Measurements from ENCODE around the gene PLXNB3.
A peak's percentile ranks its signal among the peaks of the same experiment; 100 is the strongest.

PLXNB3 gene

GRCh38 chrX:153722704-153723350 is 41.2 kb upstream of the PLXNB3 start:
- DNase-seq (ENCODE audit: low read depth), result peak; percentile 53
- TF ChIP-seq, protein P1, sequence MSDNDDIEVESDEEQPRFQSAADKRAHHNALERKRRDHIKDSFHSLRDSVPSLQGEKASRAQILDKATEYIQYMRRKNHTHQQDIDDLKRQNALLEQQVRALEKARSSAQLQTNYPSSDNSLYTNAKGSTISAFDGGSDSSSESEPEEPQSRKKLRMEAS (IDR thresholded peaks at IDR 0.05; ENCODE audit: low read depth, low read length), result no peak
- no peak for TF ChIP-seq POLR2A (IDR thresholded peaks at IDR 0.05; ENCODE audit: extremely low read depth, insufficient read length)
- no peak for TF ChIP-seq MYC (IDR thresholded peaks at IDR 0.05; ENCODE audit: low read depth, low read length)
- TF ChIP-seq, protein P2, sequence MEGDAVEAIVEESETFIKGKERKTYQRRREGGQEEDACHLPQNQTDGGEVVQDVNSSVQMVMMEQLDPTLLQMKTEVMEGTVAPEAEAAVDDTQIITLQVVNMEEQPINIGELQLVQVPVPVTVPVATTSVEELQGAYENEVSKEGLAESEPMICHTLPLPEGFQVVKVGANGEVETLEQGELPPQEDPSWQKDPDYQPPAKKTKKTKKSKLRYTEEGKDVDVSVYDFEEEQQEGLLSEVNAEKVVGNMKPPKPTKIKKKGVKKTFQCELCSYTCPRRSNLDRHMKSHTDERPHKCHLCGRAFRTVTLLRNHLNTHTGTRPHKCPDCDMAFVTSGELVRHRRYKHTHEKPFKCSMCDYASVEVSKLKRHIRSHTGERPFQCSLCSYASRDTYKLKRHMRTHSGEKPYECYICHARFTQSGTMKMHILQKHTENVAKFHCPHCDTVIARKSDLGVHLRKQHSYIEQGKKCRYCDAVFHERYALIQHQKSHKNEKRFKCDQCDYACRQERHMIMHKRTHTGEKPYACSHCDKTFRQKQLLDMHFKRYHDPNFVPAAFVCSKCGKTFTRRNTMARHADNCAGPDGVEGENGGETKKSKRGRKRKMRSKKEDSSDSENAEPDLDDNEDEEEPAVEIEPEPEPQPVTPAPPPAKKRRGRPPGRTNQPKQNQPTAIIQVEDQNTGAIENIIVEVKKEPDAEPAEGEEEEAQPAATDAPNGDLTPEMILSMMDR (IDR thresholded peaks at IDR 0.05; ENCODE audit: low read depth, low read length), result no peak
- peak overlapping the region; percentile 92 for H3K4me3 ChIP-seq (ENCODE audit: low read depth, low read length)

GRCh38 chrX:153723351-153724251 is 40.4 kb upstream of the PLXNB3 start:
- TF ChIP-seq, protein P1 (IDR thresholded peaks at IDR 0.05; ENCODE audit: low read depth, low read length), result peak; percentile 73
- TF ChIP-seq MYC (IDR thresholded peaks at IDR 0.05; ENCODE audit: low read depth, low read length) (peak; percentile 40; the same call in 1 of the 2 replicates), POLR2A (IDR thresholded peaks at IDR 0.05; ENCODE audit: extremely low read depth, insufficient read length) (no peak)
- TF ChIP-seq, protein P2 (IDR thresholded peaks at IDR 0.05; ENCODE audit: low read depth, low read length), result peak; percentile 44
- H3K4me3 ChIP-seq (ENCODE audit: low read depth, low read length), result peak overlapping the region; percentile 92
- DNase-seq (ENCODE audit: low read depth), result peak; percentile 67

DNA sequence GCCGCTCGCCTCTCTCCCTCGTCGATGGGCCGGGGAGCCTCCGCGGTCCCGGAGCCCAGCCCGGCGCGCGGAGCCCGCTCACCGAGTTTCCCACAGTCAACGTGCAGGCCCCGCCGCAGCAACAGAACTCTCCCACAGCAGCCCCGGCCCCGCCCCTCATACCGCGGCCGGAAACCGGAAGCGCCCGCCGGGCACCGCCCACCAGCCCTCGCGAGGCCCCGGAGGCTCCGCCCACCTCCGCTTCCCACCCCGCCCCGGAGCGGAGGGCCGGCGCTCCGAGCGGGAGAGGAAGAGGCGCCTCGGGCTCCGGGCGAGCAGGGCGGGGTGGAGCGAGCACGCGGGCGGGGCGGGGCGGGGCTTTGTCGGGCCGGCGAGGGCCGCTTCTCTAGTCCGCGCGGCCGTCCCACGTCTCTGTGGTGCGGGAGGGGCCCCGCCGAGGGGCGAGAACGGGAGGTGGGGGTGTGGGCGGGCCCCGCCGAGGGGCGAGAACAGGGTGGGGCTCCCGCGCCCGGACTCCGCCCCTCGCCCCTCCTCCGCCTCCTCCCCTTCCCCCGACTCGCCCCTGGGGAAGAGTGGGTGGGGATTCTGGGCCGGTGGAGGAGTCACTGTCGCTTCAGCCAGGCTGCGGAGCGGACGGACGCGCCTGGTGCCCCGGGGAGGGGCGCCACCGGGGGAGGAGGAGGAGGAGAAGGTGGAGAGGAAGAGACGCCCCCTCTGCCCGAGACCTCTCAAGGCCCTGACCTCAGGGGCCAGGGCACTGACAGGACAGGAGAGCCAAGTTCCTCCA is 39.6 kb upstream of the PLXNB3 start, which contains the start of the genes ABCD1 and BCAP31:
Gene ABCD1 (plus strand): TSS at position 605 of the 787 bp plus-strand sequence. CDS start 411 bp downstream, outside the sequence.
Gene BCAP31 (minus strand): TSS at position 136 of the 787 bp plus-strand sequence. CDS start 1,143 bp downstream, outside the sequence.
- H3K4me3 ChIP-seq (ENCODE audit: low read depth, low read length), result peak within 1 kb of the TSS; percentile 92
- DNase-seq (ENCODE audit: low read depth), result peak; percentile 91
- TF ChIP-seq POLR2A (IDR thresholded peaks at IDR 0.05; ENCODE audit: extremely low read depth, insufficient read length), result peak; percentile 45
- TF ChIP-seq MYC (IDR thresholded peaks at IDR 0.05; ENCODE audit: low read depth, low read length), result peak; percentile 21; the same call in 1 of the 2 replicates
- TF ChIP-seq, protein P2 (IDR thresholded peaks at IDR 0.05; ENCODE audit: low read depth, low read length), result no peak
- TF ChIP-seq, protein P1 (IDR thresholded peaks at IDR 0.05; ENCODE audit: low read depth, low read length), result 0 out of 2 replicates have a peak, but pooled peaks have one; percentile 5

DNA sequence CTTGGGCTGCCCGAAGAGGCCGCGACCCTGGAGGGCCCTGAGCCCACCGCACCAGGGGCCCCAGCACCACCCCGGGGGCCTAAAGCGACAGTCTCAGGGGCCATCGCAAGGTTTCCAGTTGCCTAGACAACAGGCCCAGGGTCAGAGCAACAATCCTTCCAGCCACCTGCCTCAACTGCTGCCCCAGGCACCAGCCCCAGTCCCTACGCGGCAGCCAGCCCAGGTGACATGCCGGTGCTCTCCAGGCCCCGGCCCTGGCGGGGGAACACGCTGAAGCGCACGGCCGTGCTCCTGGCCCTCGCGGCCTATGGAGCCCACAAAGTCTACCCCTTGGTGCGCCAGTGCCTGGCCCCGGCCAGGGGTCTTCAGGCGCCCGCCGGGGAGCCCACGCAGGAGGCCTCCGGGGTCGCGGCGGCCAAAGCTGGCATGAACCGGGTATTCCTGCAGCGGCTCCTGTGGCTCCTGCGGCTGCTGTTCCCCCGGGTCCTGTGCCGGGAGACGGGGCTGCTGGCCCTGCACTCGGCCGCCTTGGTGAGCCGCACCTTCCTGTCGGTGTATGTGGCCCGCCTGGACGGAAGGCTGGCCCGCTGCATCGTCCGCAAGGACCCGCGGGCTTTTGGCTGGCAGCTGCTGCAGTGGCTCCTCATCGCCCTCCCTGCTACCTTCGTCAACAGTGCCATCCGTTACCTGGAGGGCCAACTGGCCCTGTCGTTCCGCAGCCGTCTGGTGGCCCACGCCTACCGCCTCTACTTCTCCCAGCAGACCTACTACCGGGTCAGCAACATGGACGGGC is 38.8 kb upstream of the PLXNB3 start:
- TF ChIP-seq MYC (IDR thresholded peaks at IDR 0.05; ENCODE audit: low read depth, low read length) (no peak), POLR2A (IDR thresholded peaks at IDR 0.05; ENCODE audit: extremely low read depth, insufficient read length) (no peak)
- TF ChIP-seq, protein P1 (IDR thresholded peaks at IDR 0.05; ENCODE audit: low read depth, low read length), result no peak
- TF ChIP-seq, protein P2 (IDR thresholded peaks at IDR 0.05; ENCODE audit: low read depth, low read length), result no peak
- peak overlapping the region; percentile 21 for H3K4me3 ChIP-seq (ENCODE audit: low read depth, low read length)
- no peak for DNase-seq (ENCODE audit: low read depth)
